SK-N-SH (cell line): ENCODE data around the gene ACTL8. TPM values are rescaled to one million over a fixed set of nuclear protein-coding genes. Genes with fewer than 3 reads are reported as not detected.

Source experiments
- CTCF ChIA-PET: fragments of 300-600, 350-600 bp; formaldehyde crosslinking; extraction: SDS; loops from one replicate; lab custom pipeline; 2021; lab: Yijun Ruan, JAX
- POLR2A ChIA-PET: fragments of 350-600 bp; sonication (Branson Sonifier 250); formaldehyde crosslinking; extraction: SDS; loops from one replicate; lab custom pipeline; 2020; ENCODE audit warnings: antibody characterized with exemption, inconsistent platforms; lab: Yijun Ruan, JAX
- DNase-seq: peaks from one replicate; pipeline ENCODE4 v3.0.0; 2012
- H2AFZ ChIP-seq: fragments of 200-600 bp; sonication (generic); 2 replicates; pipeline ENCODE4 v1.8.1; 2016; ENCODE audit warnings: antibody characterized with exemption, mild to moderate bottlenecking, low read depth
- H3F3A ChIP-seq: fragments of 200-600 bp; sonication (generic); replicated peaks from 2 replicates; pipeline ENCODE3; 2016; ENCODE audit warnings: antibody characterized with exemption, mild to moderate bottlenecking; ENCODE audit not compliant: insufficient read depth
- H3K27ac ChIP-seq, 2 experiments: fragments of 200-500 bp in 1 of 2; fragments of 200-600 bp in 1 of 2; sonication (Bioruptor generic) in 1 of 2; sonication (generic), shearing (Covaris generic) in 1 of 2; 2 replicates each; pipeline versions ENCODE4 v1.5.1 to v1.6.1; 2014 to 2016; ENCODE audit warnings: low read depth in 2 of 2, inconsistent platforms in 1 of 2, low read length in 1 of 2, mild to moderate bottlenecking in 1 of 2, mixed read lengths in 1 of 2
- H3K27me3 ChIP-seq: fragments of 200-600 bp; sonication (generic), shearing (Covaris generic); 2 replicates; pipeline ENCODE4 v1.6.1; 2016; ENCODE audit warnings: mixed run types; ENCODE audit not compliant: insufficient read depth
- H3K36me3 ChIP-seq, 2 experiments: fragments of 200-500 bp in 1 of 2; fragments of 200-600 bp in 1 of 2; sonication (Bioruptor generic) in 1 of 2; sonication (generic) in 1 of 2; replicated peaks in 1 of 2; 2 replicates each; pipeline versions ENCODE3 to v1.5.1; 2014 to 2016; ENCODE audit warnings: low read length in 1 of 2, mild to moderate bottlenecking in 1 of 2; ENCODE audit not compliant: insufficient read depth in 2 of 2, control insufficient read depth in 1 of 2
- H3K4me1 ChIP-seq, 2 experiments: fragments of 200-500 bp in 1 of 2; fragments of 200-600 bp in 1 of 2; sonication (Bioruptor generic) in 1 of 2; sonication (generic), shearing (Covaris generic) in 1 of 2; 2 replicates each; pipeline versions ENCODE4 v1.5.1 to v1.6.1; 2014 to 2016; ENCODE audit warnings: low read depth in 1 of 2, low read length in 1 of 2, mixed run types in 1 of 2; ENCODE audit not compliant: insufficient read depth in 2 of 2, control insufficient read depth in 1 of 2
- H3K4me2 ChIP-seq: fragments of 200-600 bp; sonication (generic), shearing (Covaris generic); 2 replicates; pipeline ENCODE4 v1.6.1; 2017; ENCODE audit warnings: mixed run types
- H3K4me3 ChIP-seq, 2 experiments: fragments of 200-500 bp in 1 of 2; fragments of 200-600 bp in 1 of 2; sonication (Bioruptor generic) in 1 of 2; sonication (generic), shearing (Covaris generic) in 1 of 2; 2 replicates each; pipeline versions ENCODE4 v1.5.1 to v1.8.1; 2014 to 2016; ENCODE audit warnings: low read depth in 2 of 2, inconsistent platforms in 1 of 2, low read length in 1 of 2, mild to moderate bottlenecking in 1 of 2, mixed read lengths in 1 of 2, moderate library complexity in 1 of 2
- H3K79me2 ChIP-seq: fragments of 200-600 bp; sonication (generic); 2 replicates; pipeline ENCODE4 v1.8.1; 2017; ENCODE audit warnings: mild to moderate bottlenecking; ENCODE audit not compliant: insufficient read depth
- H3K9ac ChIP-seq: fragments of 200-600 bp; sonication (generic); 2 replicates; pipeline ENCODE4 v1.6.1; 2017; ENCODE audit warnings: mixed run types
- H3K9me2 ChIP-seq: fragments of 200-600 bp; sonication (generic); 2 replicates; pipeline ENCODE4 v1.6.1; 2017; ENCODE audit warnings: mixed run types
- H3K9me3 ChIP-seq: fragments of 200-600 bp; sonication (generic); 2 replicates; pipeline ENCODE4 v1.6.1; 2017; ENCODE audit warnings: mixed run types, mild to moderate bottlenecking, moderate library complexity
- H4K20me1 ChIP-seq: fragments of 200-600 bp; sonication (generic); 2 replicates; pipeline ENCODE4 v1.6.1; 2017; ENCODE audit warnings: mild to moderate bottlenecking, mixed run types; ENCODE audit not compliant: insufficient read depth
- CHD2 ChIP-seq: fragments of 150-350 bp; IDR thresholded peaks from 2 replicates; pipeline ENCODE4 v1.6.1; 2018; ENCODE audit warnings: low read length; ENCODE audit not compliant: partially characterized antibody
- CTCF ChIP-seq: fragments of 200-600 bp; sonication (generic); IDR thresholded peaks from 2 replicates; pipeline ENCODE4 v1.6.1; 2017; ENCODE audit warnings: antibody characterized with exemption, mild to moderate bottlenecking, moderate library complexity
- ELF1 ChIP-seq: IDR thresholded peaks from 2 replicates; pipeline ENCODE4 v1.4.0; 2012
- EP300 ChIP-seq, 2 experiments: IDR thresholded peaks; 2 replicates each; pipeline versions ENCODE4 v1.4.0 to v1.6.1; 2012; ENCODE audit warnings: borderline replicate concordance in 1 of 2, low read depth in 1 of 2, low read length in 1 of 2
- FOXM1 ChIP-seq: IDR thresholded peaks from 2 replicates; pipeline ENCODE4 v1.4.0; 2012; ENCODE audit warnings: low read depth, mild to moderate bottlenecking
- GATA2 ChIP-seq: sonication (generic); formaldehyde crosslinking; IDR thresholded peaks from 2 replicates; pipeline ENCODE4 v1.5.0; 2020; ENCODE audit warnings: mild to moderate bottlenecking, missing genetic modification reagents
- IRF3 ChIP-seq: fragments of 150-350 bp; IDR thresholded peaks from 2 replicates; pipeline ENCODE4 v1.6.1; 2016; ENCODE audit warnings: mild to moderate bottlenecking, low read depth, low read length
- JUND ChIP-seq: IDR thresholded peaks from 2 replicates; pipeline ENCODE4 v1.4.0; 2012
- MAX ChIP-seq: IDR thresholded peaks from 2 replicates; pipeline ENCODE4 v1.4.0; 2012; ENCODE audit warnings: low read depth
- MEF2A ChIP-seq: IDR thresholded peaks from 2 replicates; pipeline ENCODE4 v1.4.0; 2012; ENCODE audit warnings: low read depth, borderline replicate concordance
- NRF1 ChIP-seq: IDR thresholded peaks from 2 replicates; pipeline ENCODE4 v1.6.1; 2012; ENCODE audit warnings: low read depth, mild to moderate bottlenecking, low read length
- PBX3 ChIP-seq: IDR thresholded peaks from 2 replicates; pipeline ENCODE4; 2012
- RAD21 ChIP-seq: IDR thresholded peaks from 2 replicates; pipeline ENCODE4 v1.6.1; 2012; ENCODE audit warnings: mild to moderate bottlenecking, low read length
- RCOR1 ChIP-seq: fragments of 150-350 bp; IDR thresholded peaks from 2 replicates; pipeline ENCODE4 v1.6.1; 2017; ENCODE audit warnings: antibody characterized with exemption, low read length
- REST ChIP-seq: IDR thresholded peaks from 2 replicates; pipeline ENCODE4 v1.6.1; 2012; ENCODE audit warnings: mild to moderate bottlenecking, low read depth, low read length, moderate library complexity
- RFX5 ChIP-seq: IDR thresholded peaks from 2 replicates; pipeline ENCODE4 v1.6.1; 2012; ENCODE audit warnings: mild to moderate bottlenecking, improper control_type of control experiment, low read length
- SMC3 ChIP-seq: IDR thresholded peaks from 2 replicates; pipeline ENCODE4 v1.6.1; 2012; ENCODE audit warnings: low read depth, low read length, improper control_type of control experiment
- USF2 ChIP-seq: fragments of 150-350 bp; IDR thresholded peaks from 2 replicates; pipeline ENCODE4 v1.6.1; 2017; ENCODE audit warnings: antibody characterized with exemption, low read length, low read depth, borderline replicate concordance
- YY1 ChIP-seq: IDR thresholded peaks from 2 replicates; pipeline ENCODE4 v1.4.0; 2012; ENCODE audit warnings: low read depth, mild to moderate bottlenecking
- WGBS: methylation state at CpG from one replicate; pipeline ENCODE4 v1.1.6; 2017; ENCODE audit warnings: low lambda C conversion rate; 5-methylcytosine and 5-hydroxymethylcytosine counted together
- polyA plus RNA-seq, 3 experiments: library from polyadenylated mRNA; depleted of rRNA; stranded (reverse); fragments of >200 nt; gene quantifications; 2 replicates each; pipeline ENCODE4 v1.2.3, GENCODE V29; 2012

The ACTL8 gene
- polyA plus RNA-seq, 1 of the 3 experiments (the other 2 are of a cell fraction) = 0.05 TPM

GRCh38 chr1:17763417-17763816 lies 8.3 kb downstream of the ACTL8 start:
- Histone ChIP-seq H3K9me3 (no peaks in the 10 kb centered on the region), H3K79me2 (no peaks in the 10 kb centered on the region), H3K4me3 (no peak overlapping the region), H3K27me3 (no peaks in the 10 kb centered on the region), H3K36me3 (no peaks in the 10 kb centered on the region), H3K9me2 (no peaks in the 10 kb centered on the region), H2AFZ (no peak overlapping the region), H3F3A (peaks cover 2% of the 10 kb centered on the region), H3K9ac (no peak overlapping the region), H4K20me1 (no peaks in the 10 kb centered on the region), H3K27ac (no peak overlapping the region), H3K4me1 (peaks cover 0 to 11% of the 10 kb centered on the region in 2 experiments; a peak in 2 of 4 replicates)
- 75% methylated on average over 7 of the region's 8 CpGs for WGBS
- CTCF ChIA-PET = interaction anchor here (0.8 to 2.0 kb wide), 4 partner anchors 13 to 102 kb away, joined by 3 to 7 read pairs (median 5); no protein-coding TSS in a partner anchor
- TF ChIP-seq MAX = no peak
- TF ChIP-seq PBX3 = no peak
- TF ChIP-seq RFX5 = no peak
- TF ChIP-seq ELF1 = no peak
- TF ChIP-seq YY1 = no peak
- no peak for TF ChIP-seq SMC3
- TF ChIP-seq RAD21 = no peak
- TF ChIP-seq, all 33 proteins: peak for 0
- no peak overlapping the region for H3K4me2 ChIP-seq
- POLR2A ChIA-PET = interaction anchor here (1.5 kb wide), 1 partner anchor 9 kb away, joined by 4 read pairs; no protein-coding TSS in a partner anchor
- DNase-seq = no peak

GRCh38 chr1:17763995-17764394 lies 8.9 kb downstream of the ACTL8 start:
- 100% methylated on average over 4 of the region's 5 CpGs for WGBS
- ChIA-PET POLR2A (interaction anchor here (1.5 kb wide), 1 partner anchor 9 kb away, joined by 4 read pairs; no protein-coding TSS in a partner anchor), CTCF (interaction anchor here (0.8 to 2.0 kb wide), 5 partner anchors 12 to 102 kb away, joined by 3 to 7 read pairs (median 4); no protein-coding TSS in a partner anchor)
- Histone ChIP-seq H3K27ac (no peak overlapping the region), H3K4me1 (peaks cover 0 to 11% of the 10 kb centered on the region in 2 experiments; a peak in 2 of 4 replicates), H3K9ac (no peak overlapping the region), H2AFZ (no peak overlapping the region), H3K4me2 (no peak overlapping the region), H3K27me3 (no peaks in the 10 kb centered on the region), H3K79me2 (no peaks in the 10 kb centered on the region), H3K36me3 (no peaks in the 10 kb centered on the region), H3K9me2 (no peaks in the 10 kb centered on the region), H3K4me3 (no peak overlapping the region), H4K20me1 (no peaks in the 10 kb centered on the region), H3F3A (peaks cover 3% of the 10 kb centered on the region), H3K9me3 (no peaks in the 10 kb centered on the region)
- TF ChIP-seq RCOR1 (no peak), EP300 (IDR thresholded peaks at IDR 0.05; ENCODE audit: borderline replicate concordance in 1 of 2, low read depth in 1 of 2, low read length in 1 of 2) (no peak), CHD2 (no peak), REST (no peak), IRF3 (no peak), FOXM1 (no peak), YY1 (no peak), CTCF (no peak), NRF1 (no peak), GATA2 (CRISPR knock-in tag) (no peak), MEF2A (no peak), JUND (no peak), USF2 (no peak)
- no peak for DNase-seq
